ENCODE data around the gene HOXB6.

HOXB6 gene

DNA sequence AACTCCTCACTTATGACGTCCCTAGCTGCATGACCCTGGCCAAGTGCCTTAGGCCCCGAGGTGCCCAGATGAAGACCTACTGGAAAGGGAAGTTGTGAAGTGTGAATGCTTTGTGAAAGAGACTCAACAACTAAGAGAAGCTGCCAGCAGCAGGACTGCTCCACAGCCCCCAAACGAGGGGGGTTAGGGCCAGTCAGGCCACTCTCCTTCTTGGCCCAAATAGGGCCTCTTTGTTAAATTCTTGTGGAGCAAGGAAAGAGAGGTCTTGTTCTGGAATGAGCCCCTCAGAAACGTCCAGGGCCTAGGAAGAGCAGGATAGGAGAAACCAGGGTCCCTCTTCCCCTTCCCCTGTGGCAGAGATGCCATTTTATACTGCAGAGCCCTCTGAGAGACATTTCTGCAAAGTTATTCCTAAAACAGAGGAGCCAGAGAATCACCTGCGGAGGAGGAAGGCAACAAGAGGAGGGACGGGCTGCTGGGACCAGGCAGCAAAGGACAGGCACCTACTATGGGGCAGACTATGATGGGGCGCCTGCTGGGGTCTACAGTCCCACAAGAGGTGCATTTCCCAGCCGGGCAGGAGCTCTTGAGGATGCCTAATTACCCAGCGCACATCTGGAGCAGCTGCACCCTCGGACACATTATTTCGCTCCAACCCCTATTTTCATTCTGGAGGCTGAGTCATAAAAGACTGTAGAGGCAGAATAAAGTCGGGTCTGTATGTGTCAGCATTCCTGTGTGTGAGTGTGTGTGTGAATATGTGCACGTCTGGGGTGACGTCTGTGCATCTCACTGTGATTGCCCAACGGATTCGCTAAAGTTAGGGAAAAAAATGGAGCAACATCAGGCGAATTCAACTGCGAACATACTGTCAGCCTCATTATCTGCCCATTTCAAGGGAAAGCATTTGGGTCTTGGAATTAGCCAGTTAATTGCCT, 32.8 kb upstream of the HOXB6 start:
- DNase-seq: no peak
- intact Hi-C loops (cut with DNase I): no loop called here

GRCh38 chr17:48636177-48637018, 31.6 kb upstream of the HOXB6 start:
- intact Hi-C loops (cut with DNase I): no loop called here
- DNase-seq: peak in 35 of 42 donors; percentile 7 to 69 (median 33)

DNA sequence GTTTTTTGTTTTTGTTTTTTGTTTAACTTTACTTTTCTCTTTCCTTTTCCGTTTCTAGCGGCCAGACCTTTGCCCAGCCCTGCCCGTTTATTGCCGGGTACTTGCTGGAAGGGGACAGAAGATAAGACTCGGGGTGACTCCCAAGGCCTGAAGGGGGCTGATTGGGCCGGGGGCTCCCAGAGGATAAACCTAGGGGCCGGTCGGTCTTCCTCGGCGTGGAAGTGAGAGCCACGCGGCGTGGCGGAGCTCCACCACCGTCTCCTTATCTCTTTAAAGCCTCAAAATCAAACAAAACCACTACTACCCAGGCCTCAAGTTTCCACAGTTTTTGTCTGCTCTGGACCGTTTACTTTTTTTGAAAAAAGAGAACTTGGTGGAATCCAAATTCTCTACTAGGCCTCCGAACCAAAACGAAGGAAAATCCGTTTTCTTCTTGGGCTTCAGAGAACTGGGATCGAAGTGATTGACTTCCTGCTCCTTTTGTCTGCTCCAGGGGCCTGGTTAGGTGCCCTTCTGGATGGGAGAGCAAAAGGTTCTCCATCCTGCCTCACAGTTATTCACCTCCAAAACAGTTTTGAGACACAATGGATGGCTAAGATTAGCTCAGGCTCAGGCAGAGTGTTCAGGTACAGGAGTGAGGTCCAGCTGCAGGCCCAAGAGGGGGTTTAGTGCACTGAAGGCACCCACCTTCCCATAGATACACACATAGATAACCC, 29.9 kb upstream of the HOXB6 start:
- intact Hi-C loops (cut with DNase I): no loop called here
- DNase-seq: no peak

GRCh38 chr17:48633266-48633677, 28.5 kb upstream of the HOXB6 start:
- intact Hi-C loops (cut with DNase I): no loop called here
- DNase-seq: no peak

DNA sequence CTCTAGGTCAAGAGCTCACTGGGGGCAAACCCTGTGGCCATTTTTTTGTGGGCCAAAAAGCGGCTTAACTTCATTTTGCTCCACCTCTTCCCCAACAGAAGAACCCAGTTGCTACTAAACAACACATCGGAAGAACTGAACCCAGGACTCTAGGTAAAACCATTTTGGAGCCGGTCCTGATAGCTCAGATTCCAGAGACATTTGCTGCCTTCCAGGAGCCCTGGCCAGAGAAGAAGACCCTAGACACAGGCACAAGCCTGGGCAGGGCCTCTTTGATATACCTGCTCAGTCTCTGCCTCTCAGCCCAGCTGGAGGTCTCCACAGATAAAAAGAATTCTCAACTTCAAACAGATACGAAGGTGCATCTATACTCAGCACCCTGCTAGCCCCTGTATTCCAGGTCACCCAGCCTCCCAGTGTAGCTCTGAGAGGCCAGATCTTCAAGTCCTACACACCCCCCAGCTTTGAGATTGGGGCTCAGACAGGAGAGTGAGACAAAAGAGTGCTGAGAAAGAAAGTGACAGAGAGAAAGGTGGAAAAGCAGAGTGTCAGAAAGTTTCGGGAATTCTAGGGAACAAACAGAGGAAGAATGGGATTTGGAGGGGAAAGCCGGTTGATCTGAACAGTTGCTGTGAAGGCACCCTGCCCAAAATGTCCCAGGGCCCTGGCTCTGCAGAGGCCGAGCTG, 27.9 kb upstream of the HOXB6 start:
- no peak for DNase-seq
- intact Hi-C loops (cut with DNase I): no loop called here

DNA sequence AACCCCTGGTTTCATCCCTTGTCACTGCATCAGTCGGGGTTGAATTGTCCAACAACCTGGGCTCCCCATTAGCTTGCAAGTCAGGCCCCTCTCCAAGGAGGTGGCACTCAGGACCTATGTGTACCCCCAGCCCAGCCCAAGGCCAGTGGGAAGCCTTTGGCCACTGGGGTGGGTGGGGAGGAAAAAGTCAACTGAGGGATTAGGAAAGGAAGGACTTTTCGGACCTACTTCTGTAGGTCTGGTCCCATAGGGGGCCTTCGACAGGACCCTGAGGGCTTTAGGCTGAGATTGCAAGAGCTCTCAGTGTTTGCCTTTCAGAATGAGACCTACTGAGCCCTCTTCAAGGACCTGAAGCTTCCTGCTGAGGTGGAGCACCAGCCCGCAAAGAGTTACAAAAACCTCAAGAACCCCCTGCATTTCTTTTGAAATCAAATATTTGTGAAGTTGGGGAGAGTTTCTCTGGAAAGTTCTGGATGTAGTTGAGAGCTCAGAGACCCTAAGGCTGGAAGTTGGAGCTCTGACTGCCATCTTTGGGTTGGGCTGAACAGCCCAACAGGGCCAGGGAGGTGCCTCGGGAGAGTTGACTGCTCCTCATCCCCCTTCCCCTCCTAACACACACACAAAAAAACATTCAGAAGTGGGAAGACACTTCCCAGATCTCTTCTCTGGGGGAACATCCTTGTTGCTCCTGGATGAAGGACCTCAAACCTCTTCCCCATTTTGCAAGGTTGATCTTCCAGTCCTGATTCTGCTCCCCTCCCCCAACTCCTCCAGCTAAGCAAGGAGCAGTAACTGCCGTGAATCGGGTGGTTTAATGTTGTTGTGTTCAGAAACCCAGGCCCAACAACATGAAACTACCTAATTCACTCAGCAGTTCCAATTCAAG, 27.1 kb upstream of the HOXB6 start:
- DNase-seq: no peak
- intact Hi-C loops (cut with DNase I): no loop called here

DNA sequence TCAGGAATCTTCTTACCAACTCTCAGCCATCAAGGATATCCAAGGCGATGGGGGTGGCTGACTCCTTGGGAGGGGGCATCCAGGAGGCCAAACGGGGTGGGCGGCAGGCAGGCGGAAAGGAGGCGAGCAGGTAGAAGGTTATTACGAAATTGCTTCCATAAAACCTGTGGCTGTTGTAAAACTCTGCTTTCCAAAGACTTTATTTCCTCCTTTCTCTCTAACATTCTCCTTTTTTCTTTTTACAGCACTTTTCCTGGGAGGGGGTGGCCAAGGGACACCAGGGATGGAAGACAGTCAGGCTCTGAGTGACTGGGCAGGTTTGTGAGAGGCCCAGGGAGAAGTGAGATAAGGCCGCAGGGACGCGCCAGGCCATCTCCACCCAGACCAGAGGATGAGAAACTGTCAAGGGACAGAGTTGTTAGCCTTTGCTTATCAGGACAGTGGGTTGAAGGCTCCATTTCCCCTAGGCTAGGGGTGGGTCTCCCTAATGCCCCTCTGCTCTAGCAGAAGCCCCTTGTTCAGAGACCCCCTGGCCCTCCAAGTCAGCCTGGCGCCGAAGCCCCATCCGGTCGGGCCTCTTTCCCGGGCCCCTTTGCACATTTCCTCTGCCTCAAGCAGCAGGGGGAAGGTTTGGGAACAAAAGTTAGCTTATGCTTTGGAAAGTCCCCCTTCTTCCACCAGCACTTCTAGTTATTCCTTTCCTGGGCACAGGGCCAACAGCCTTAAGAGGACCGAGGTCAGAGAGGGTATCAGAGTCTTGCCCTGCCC, 26.3 kb upstream of the HOXB6 start:
- intact Hi-C loops (cut with DNase I): no loop called here
- no peak for DNase-seq

- no peak for DNase-seq
- intact Hi-C loops (cut with DNase I): no loop called here
These were observed 25.5 kb upstream of the HOXB6 start for GRCh38 chr17:48630009-48630924.

DNA sequence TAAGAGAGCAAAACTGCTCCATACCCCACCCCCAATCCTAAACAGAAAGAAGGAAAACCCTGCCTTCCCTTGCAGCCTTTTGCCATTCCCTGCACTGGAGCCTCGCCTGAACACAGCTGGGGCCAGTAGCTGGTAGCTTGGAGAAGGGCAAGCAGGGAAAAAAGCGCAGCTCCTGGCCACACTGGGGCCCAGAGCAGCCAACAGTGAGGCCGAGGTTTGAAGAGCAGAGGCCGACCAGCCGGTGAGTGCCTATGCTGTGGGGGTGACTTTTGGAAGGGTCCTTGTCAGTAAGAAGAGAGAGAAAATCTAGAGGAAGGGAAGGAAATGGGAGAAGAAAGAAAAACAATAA, 24.6 kb upstream of the HOXB6 start:
- DNase-seq: no peak
- intact Hi-C loops (cut with DNase I): no loop called here

- no peak for DNase-seq
- intact Hi-C loops (cut with DNase I): no loop called here
These were observed 24.0 kb upstream of the HOXB6 start for GRCh38 chr17:48628649-48629410.

- no peak for DNase-seq
- intact Hi-C loops (cut with DNase I): no loop called here
These were observed 23.1 kb upstream of the HOXB6 start for GRCh38 chr17:48627623-48628521.

- intact Hi-C loops (cut with DNase I): no loop called here
- DNase-seq: no peak
These were observed 22.4 kb upstream of the HOXB6 start for GRCh38 chr17:48627118-48627597.

- DNase-seq: no peak
- intact Hi-C loops (cut with DNase I): no loop called here
These were observed 21.7 kb upstream of the HOXB6 start, which contains the start of gene HOXB9 for GRCh38 chr17:48626245-48627117. TSS of gene HOXB9 (minus strand) at chr17:48626358. CDS start at chr17:48626269, 89 bp downstream.
